ENCODE results near the gene CADM2.

Gene CADM2

DNA sequence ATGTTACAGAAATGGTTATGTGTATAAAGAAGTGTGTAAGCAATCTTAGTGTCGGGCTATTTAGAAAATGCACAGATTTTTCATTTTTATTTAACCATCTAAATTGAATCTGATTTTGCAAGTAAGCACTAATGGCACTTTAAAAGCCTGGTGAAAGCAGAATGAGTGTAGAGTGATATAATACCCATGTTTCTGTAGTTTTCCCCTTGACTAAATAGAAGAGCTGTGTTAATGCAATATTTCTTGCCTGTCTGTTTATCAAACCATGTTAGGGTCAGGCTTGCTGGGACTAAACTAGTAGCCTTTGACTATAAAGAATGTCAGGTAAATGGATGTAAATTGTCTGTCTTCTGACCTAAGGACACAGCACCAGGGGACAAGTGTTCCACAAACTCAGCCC lies 714.0 kb downstream of the CADM2 start:
- TF ChIP-seq, protein P1, sequence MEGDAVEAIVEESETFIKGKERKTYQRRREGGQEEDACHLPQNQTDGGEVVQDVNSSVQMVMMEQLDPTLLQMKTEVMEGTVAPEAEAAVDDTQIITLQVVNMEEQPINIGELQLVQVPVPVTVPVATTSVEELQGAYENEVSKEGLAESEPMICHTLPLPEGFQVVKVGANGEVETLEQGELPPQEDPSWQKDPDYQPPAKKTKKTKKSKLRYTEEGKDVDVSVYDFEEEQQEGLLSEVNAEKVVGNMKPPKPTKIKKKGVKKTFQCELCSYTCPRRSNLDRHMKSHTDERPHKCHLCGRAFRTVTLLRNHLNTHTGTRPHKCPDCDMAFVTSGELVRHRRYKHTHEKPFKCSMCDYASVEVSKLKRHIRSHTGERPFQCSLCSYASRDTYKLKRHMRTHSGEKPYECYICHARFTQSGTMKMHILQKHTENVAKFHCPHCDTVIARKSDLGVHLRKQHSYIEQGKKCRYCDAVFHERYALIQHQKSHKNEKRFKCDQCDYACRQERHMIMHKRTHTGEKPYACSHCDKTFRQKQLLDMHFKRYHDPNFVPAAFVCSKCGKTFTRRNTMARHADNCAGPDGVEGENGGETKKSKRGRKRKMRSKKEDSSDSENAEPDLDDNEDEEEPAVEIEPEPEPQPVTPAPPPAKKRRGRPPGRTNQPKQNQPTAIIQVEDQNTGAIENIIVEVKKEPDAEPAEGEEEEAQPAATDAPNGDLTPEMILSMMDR (conservative IDR thresholded peaks at IDR 0.05; ENCODE audit: low read depth, low read length), result no peak
- Histone ChIP-seq H3K79me2 (ENCODE audit: insufficient read depth, low read depth) (no peaks in the 10 kb centered on the region), H3K9ac (no peak overlapping the region), H3K4me1 (ENCODE audit: low read depth, poor library complexity, severe bottlenecking) (no peaks in the 10 kb centered on the region), H4K20me1 (ENCODE audit: insufficient read depth) (no peaks in the 10 kb centered on the region), H3K36me3 (ENCODE audit: insufficient read depth) (no peaks in the 10 kb centered on the region), H3K27ac (no peak overlapping the region), H3K27me3 (ENCODE audit: insufficient read depth, low read depth) (no peaks in the 10 kb centered on the region), H3K4me3 (IDR thresholded peaks at IDR 0.05; ENCODE audit: insufficient read depth, low read depth, low read length) (no peak overlapping the region), H2AFZ (ENCODE audit: low read depth) (no peak overlapping the region), H3K4me2 (no peak overlapping the region)

DNA sequence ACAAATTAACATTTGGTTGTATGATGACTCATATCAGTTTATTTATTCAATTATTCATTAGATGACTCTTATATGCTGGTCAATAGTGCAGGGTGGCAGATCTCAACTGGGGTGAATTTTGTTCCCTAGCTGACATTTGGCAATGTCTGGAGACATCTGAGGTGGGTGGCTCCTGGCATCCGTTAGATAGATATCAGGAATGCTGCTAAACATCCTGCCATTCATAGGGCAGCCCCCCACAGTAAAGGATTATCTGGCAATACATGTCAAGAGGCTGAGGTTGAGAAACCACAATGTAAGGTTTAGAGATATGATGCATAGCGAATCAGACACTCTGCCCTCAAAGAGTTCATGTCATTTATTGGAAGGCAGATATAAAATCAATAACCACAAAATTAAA lies 719.9 kb downstream of the CADM2 start:
- Histone ChIP-seq H3K27me3 (ENCODE audit: insufficient read depth, low read depth) (no peaks in the 10 kb centered on the region), H3K27ac (no peak overlapping the region), H4K20me1 (ENCODE audit: insufficient read depth) (no peaks in the 10 kb centered on the region), H3K9ac (no peak overlapping the region), H3K79me2 (ENCODE audit: insufficient read depth, low read depth) (no peaks in the 10 kb centered on the region), H3K36me3 (ENCODE audit: insufficient read depth) (no peaks in the 10 kb centered on the region), H3K4me1 (ENCODE audit: low read depth, poor library complexity, severe bottlenecking) (no peaks in the 10 kb centered on the region), H3K4me2 (no peak overlapping the region), H2AFZ (ENCODE audit: low read depth) (no peak overlapping the region), H3K4me3 (IDR thresholded peaks at IDR 0.05; ENCODE audit: insufficient read depth, low read depth, low read length) (no peak overlapping the region)
- TF ChIP-seq, protein P1 (conservative IDR thresholded peaks at IDR 0.05; ENCODE audit: low read depth, low read length), result no peak

DNA sequence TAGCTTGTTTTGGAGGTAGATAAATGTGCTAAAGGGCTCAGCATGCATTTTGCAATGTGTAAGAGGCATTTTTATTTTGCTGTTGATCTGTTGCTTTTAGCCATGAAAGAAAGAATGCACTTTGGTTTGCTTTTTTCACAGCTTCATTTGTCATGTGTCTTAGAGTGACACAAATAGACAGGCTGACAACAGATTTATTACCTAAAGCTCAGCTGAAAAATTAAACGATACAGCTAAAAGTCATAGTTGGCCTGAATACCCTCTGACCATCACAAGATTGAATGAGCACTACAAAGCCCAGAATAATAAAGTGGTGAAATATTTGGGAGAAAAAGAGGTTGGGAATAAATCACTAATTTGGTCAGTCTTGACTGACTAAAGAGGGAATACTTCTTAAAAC lies 723.1 kb downstream of the CADM2 start:
- no peaks in the 10 kb centered on the region for H4K20me1 ChIP-seq (ENCODE audit: insufficient read depth)
- H3K27ac ChIP-seq, result no peak overlapping the region
- H3K4me1 ChIP-seq (ENCODE audit: low read depth, poor library complexity, severe bottlenecking), result no peaks in the 10 kb centered on the region
- no peak overlapping the region for H2AFZ ChIP-seq (ENCODE audit: low read depth)
- no peaks in the 10 kb centered on the region for H3K79me2 ChIP-seq (ENCODE audit: insufficient read depth, low read depth)
- no peaks in the 10 kb centered on the region for H3K27me3 ChIP-seq (ENCODE audit: insufficient read depth, low read depth)
- no peak overlapping the region for H3K9ac ChIP-seq
- TF ChIP-seq, protein P1 (conservative IDR thresholded peaks at IDR 0.05; ENCODE audit: low read depth, low read length), result no peak
- no peak overlapping the region for H3K4me3 ChIP-seq (IDR thresholded peaks at IDR 0.05; ENCODE audit: insufficient read depth, low read depth, low read length)
- no peak overlapping the region for H3K4me2 ChIP-seq
- H3K36me3 ChIP-seq (ENCODE audit: insufficient read depth), result no peaks in the 10 kb centered on the region

DNA sequence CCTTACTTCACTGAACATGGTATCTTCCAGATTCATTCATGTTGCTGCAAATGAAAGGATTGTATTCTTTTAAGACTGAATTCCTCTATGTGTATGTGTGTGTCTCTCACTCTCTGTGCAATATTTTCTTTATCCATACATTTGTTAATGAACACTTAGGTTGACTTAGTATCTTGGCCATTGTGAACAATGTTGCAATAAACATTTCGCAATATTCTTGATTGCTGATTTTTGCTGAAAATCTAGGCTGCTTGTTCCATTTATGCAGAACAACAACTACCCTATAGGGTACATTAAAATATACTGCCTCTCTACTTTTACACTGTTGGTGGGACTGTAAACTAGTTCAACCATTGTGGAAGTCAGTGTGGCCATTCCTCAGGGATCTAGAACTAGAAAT lies 732.4 kb downstream of the CADM2 start:
- H3K4me2 ChIP-seq, result no peak overlapping the region

More for the DNA sequence above, 732.4 kb downstream of the CADM2 start:
- Histone ChIP-seq H3K9ac (no peak overlapping the region), H3K79me2 (ENCODE audit: insufficient read depth, low read depth) (no peaks in the 10 kb centered on the region), H4K20me1 (ENCODE audit: insufficient read depth) (no peaks in the 10 kb centered on the region), H3K27ac (no peak overlapping the region), H2AFZ (ENCODE audit: low read depth) (no peak overlapping the region), H3K4me3 (IDR thresholded peaks at IDR 0.05; ENCODE audit: insufficient read depth, low read depth, low read length) (no peak overlapping the region), H3K36me3 (ENCODE audit: insufficient read depth) (no peaks in the 10 kb centered on the region), H3K27me3 (ENCODE audit: insufficient read depth, low read depth) (no peaks in the 10 kb centered on the region), H3K4me1 (ENCODE audit: low read depth, poor library complexity, severe bottlenecking) (no peaks in the 10 kb centered on the region)
- TF ChIP-seq, protein P1 (conservative IDR thresholded peaks at IDR 0.05; ENCODE audit: low read depth, low read length), result no peak

All from KMS-11 (cell line).